ENCODE data around the gene PEX11B.

PEX11B gene

DNA sequence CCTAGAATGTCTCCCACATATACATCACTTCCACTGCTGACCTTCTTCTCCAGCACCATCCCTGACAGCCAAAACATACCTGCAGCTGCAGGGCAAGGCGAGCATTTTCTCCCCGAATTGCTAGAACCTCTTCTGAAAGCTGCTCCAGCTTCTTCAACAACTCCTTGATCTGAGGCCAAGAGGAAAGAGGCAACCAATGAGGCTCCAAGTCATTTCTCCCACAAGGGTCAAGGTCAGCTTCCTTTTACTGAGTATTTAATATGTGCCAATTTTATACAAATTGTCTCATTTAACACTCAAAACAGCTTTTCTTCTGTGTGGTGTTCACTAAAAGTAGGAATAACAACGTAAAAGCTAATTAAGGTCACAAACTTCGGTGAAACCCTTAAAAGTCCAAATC is 50.3 kb downstream of the PEX11B start:
- DNase-seq (ENCODE audit: low spot score) = no peak

- no peak for DNase-seq (ENCODE audit: low spot score)
Measured at GRCh38 chr1:145863282-145864018, 55.1 kb downstream of the PEX11B start.

Data from CD4-positive, alpha-beta T cell treated with Interleukin-6 at 100 ng/mL for 8 hours (primary cell).